ENCODE data around the gene ETV5. TPM values are rescaled to one million over a fixed set of nuclear protein-coding genes. Genes with fewer than 3 reads are reported as not detected.
A peak's percentile ranks its signal among the peaks of the same experiment; 100 is the strongest.

Gene ETV5
- total and polyA plus RNA-seq, 2 donors (not counting 1 experiment from before 2014, with no cell fraction given) = 23.1 to 24.9 TPM

DNA sequence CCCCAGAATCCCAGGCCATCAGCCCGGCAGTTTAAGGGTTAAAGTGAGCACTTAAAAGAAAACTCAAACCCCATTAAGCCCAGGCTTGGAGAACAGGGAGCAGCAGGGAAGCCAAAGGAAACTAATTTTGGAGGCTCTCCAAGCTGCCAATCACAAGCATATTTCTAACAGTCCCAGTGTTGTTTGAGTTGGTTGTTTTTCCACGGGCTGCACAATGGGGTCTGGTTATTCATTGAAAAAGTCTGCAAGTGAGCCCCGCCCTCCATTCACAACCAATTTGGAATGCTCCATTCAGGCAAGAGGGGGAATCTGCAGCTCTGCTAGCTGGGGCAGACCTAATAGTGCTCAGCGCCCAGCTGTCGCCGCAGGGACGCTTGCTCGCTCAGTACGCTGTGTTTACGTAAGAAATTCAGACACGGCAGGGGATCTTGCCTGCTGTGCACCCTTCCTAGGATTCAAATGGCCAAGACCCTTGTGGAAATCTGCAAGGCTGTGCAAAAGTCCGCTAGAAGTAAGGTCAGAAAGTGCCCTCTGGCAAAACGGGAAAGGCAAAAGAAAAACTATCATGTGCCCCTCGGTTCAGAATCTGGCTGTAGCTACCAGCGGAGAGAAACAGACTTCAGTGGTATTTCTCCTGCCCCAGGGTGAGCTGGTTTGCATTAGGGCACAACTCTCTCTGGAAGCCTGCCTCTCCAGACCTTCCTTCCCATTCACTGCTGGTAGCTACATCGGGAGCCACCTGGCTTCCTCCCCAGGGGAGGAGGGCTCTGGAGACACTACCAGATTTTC lies 11.0 kb downstream of the ETV5 start:
- Histone ChIP-seq H3K4me1 (ENCODE audit: control insufficient read depth, extremely low read depth, insufficient read depth, low read length) (peaks cover 14% of the 10 kb centered on the region), H3K79me2 (ENCODE audit: control insufficient read depth, insufficient read depth, low read length) (no peaks in the 10 kb centered on the region), H3K4me3 (replicated peaks in 1 of 4; ENCODE audit: control extremely low read depth in 1 of 4, insufficient read depth in 1 of 4, low read depth in 3 of 4, low read length in 4 of 4) (peak overlapping the region; percentile 13 to 56 (median 46)), H3K27me3 (ENCODE audit: control insufficient read depth, insufficient read depth, low read length) (no peaks in the 10 kb centered on the region), H2AFZ (ENCODE audit: low read length) (peak overlapping the region; percentile 79), H4K20me1 (ENCODE audit: control insufficient read depth, extremely low read depth, insufficient read depth, low read length) (no peaks in the 10 kb centered on the region), H3K4me2 (ENCODE audit: extremely low read depth, insufficient read depth, low read length) (peak overlapping the region; percentile 87), H3K9ac (ENCODE audit: insufficient read depth, low read length) (no peak overlapping the region), H3K36me3 (ENCODE audit: control insufficient read depth, insufficient read depth, low read length) (no peaks in the 10 kb centered on the region), H3K27ac (ENCODE audit: insufficient read depth, low read length) (peak overlapping the region; percentile 40), H3K9me3 (ENCODE audit: control insufficient read depth, insufficient read depth, low read depth, low read length) (no peaks in the 10 kb centered on the region)
- TF ChIP-seq, protein P1, sequence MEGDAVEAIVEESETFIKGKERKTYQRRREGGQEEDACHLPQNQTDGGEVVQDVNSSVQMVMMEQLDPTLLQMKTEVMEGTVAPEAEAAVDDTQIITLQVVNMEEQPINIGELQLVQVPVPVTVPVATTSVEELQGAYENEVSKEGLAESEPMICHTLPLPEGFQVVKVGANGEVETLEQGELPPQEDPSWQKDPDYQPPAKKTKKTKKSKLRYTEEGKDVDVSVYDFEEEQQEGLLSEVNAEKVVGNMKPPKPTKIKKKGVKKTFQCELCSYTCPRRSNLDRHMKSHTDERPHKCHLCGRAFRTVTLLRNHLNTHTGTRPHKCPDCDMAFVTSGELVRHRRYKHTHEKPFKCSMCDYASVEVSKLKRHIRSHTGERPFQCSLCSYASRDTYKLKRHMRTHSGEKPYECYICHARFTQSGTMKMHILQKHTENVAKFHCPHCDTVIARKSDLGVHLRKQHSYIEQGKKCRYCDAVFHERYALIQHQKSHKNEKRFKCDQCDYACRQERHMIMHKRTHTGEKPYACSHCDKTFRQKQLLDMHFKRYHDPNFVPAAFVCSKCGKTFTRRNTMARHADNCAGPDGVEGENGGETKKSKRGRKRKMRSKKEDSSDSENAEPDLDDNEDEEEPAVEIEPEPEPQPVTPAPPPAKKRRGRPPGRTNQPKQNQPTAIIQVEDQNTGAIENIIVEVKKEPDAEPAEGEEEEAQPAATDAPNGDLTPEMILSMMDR (conservative IDR thresholded peaks at IDR 0.05 in 1 of 2, IDR thresholded peaks at IDR 0.05 in 1 of 2; ENCODE audit: low read depth in 1 of 2, low read length in 2 of 2) = no peak
- TF ChIP-seq EZH2 (IDR thresholded peaks at IDR 0.05; ENCODE audit: low read length, missing control alignments) = no peak
- DNase-seq (ENCODE audit: low read depth in 2 of 2) = peak; percentile 88 to 91

DNA sequence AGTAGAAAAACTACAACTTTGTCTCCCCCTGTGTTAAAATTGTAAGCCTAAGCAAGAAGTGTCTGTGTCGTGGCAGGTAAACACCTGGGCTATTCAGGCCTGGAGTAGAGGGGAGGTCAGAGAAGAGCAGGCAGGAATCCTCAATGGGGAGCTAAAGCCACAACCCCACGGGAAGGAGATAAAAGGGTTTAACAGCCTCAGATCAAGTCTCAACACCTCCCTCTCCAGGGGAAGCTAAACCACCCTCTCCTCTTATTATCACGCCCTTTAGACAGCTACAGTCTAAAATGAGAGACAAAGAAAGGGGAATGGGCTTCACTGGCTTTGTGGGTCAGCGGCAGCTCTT lies 11.6 kb downstream of the ETV5 start:
- H2AFZ ChIP-seq (ENCODE audit: low read length) = no peak overlapping the region
- TF ChIP-seq, protein P1 (conservative IDR thresholded peaks at IDR 0.05 in 1 of 2, IDR thresholded peaks at IDR 0.05 in 1 of 2; ENCODE audit: low read depth in 1 of 2, low read length in 2 of 2) = no peak
- no peak for TF ChIP-seq EZH2 (IDR thresholded peaks at IDR 0.05; ENCODE audit: low read length, missing control alignments)
- no peak for DNase-seq (ENCODE audit: low read depth in 2 of 2)
- H3K36me3 ChIP-seq (ENCODE audit: control insufficient read depth, insufficient read depth, low read length) = no peaks in the 10 kb centered on the region
- H3K9me3 ChIP-seq (ENCODE audit: control insufficient read depth, insufficient read depth, low read depth, low read length) = no peaks in the 10 kb centered on the region
- H3K4me2 ChIP-seq (ENCODE audit: extremely low read depth, insufficient read depth, low read length) = peak overlapping the region; percentile 87
- H3K4me3 ChIP-seq (replicated peaks in 1 of 4; ENCODE audit: control extremely low read depth in 1 of 4, insufficient read depth in 1 of 4, low read depth in 3 of 4, low read length in 4 of 4) = peak overlapping the region in 2 of 4 experiments; percentile 51 to 56
- peaks cover 14% of the 10 kb centered on the region for H3K4me1 ChIP-seq (ENCODE audit: control insufficient read depth, extremely low read depth, insufficient read depth, low read length)
- no peaks in the 10 kb centered on the region for H4K20me1 ChIP-seq (ENCODE audit: control insufficient read depth, extremely low read depth, insufficient read depth, low read length)
- H3K27me3 ChIP-seq (ENCODE audit: control insufficient read depth, insufficient read depth, low read length) = no peaks in the 10 kb centered on the region
- H3K27ac ChIP-seq (ENCODE audit: insufficient read depth, low read length) = no peak overlapping the region
- H3K9ac ChIP-seq (ENCODE audit: insufficient read depth, low read length) = no peak overlapping the region
- H3K79me2 ChIP-seq (ENCODE audit: control insufficient read depth, insufficient read depth, low read length) = no peaks in the 10 kb centered on the region

DNA sequence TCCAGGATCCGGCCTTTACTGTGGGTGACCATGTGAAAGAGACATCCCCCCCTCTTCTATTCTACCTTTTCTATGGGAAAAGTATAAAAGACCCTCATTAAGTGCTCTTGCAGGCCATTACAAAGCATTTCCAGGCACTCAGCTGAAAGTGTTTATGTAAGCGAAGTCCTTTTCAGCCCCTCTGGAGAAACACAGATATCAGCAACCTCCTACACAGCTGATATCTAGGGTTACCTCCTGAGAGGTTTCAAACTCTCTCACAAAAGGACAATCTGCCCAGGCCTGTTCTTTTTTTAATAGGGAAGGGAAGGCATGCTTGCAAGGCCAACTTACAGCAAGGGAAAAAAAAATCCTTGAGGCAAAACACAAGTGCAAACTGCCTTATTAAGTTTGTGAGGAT lies 12.6 kb downstream of the ETV5 start:
- Histone ChIP-seq H3K9ac (ENCODE audit: insufficient read depth, low read length) (no peak overlapping the region), H3K9me3 (ENCODE audit: control insufficient read depth, insufficient read depth, low read depth, low read length) (no peaks in the 10 kb centered on the region), H3K36me3 (ENCODE audit: control insufficient read depth, insufficient read depth, low read length) (no peaks in the 10 kb centered on the region), H4K20me1 (ENCODE audit: control insufficient read depth, extremely low read depth, insufficient read depth, low read length) (no peaks in the 10 kb centered on the region), H3K79me2 (ENCODE audit: control insufficient read depth, insufficient read depth, low read length) (no peaks in the 10 kb centered on the region), H3K4me3 (replicated peaks in 1 of 4; ENCODE audit: control extremely low read depth in 1 of 4, insufficient read depth in 1 of 4, low read depth in 3 of 4, low read length in 4 of 4) (no peak overlapping the region), H3K27ac (ENCODE audit: insufficient read depth, low read length) (no peak overlapping the region), H3K27me3 (ENCODE audit: control insufficient read depth, insufficient read depth, low read length) (no peaks in the 10 kb centered on the region), H2AFZ (ENCODE audit: low read length) (no peak overlapping the region), H3K4me1 (ENCODE audit: control insufficient read depth, extremely low read depth, insufficient read depth, low read length) (peaks cover 14% of the 10 kb centered on the region), H3K4me2 (ENCODE audit: extremely low read depth, insufficient read depth, low read length) (no peak overlapping the region)
- TF ChIP-seq, protein P1 (conservative IDR thresholded peaks at IDR 0.05 in 1 of 2, IDR thresholded peaks at IDR 0.05 in 1 of 2; ENCODE audit: low read depth in 1 of 2, low read length in 2 of 2) = no peak
- no peak for TF ChIP-seq EZH2 (IDR thresholded peaks at IDR 0.05; ENCODE audit: low read length, missing control alignments)
- DNase-seq (ENCODE audit: low read depth in 2 of 2) = no peak

All from fibroblast of lung (primary cell).